Heart left ventricle (tissue), 16 donors: ENCODE data around the gene ADTRP. TPM values are rescaled to one million over a fixed set of nuclear protein-coding genes. Genes with fewer than 3 reads are reported as not detected.
A peak's percentile ranks its signal among the peaks of the same experiment; 100 is the strongest.

Experiments used
- ATAC-seq, 4 donors: fragments of 200-7000 bp; cut with Tn5 transposase; one replicate each; pipeline ENCODE4 v1.9.1; 2020 to 2022; ENCODE audit warnings: moderate library complexity in 4 of 4, mild to moderate bottlenecking in 3 of 4, moderate number of reproducible peaks in 1 of 4
- DNase-seq, 5 donors: peaks; one replicate each; pipeline ENCODE4 v3.0.0-alpha.2; 2020
- H3K27ac ChIP-seq, 12 donors: fragments of 200-600 bp; sonication (generic) in 4 of 12; one replicate each; pipeline versions ENCODE4 v1.5.0 to v1.8.0; 2016 to 2022; ENCODE audit warnings: mild to moderate bottlenecking in 2 of 12
- H3K27me3 ChIP-seq, 9 donors: fragments of 200-600 bp; sonication (generic) in 2 of 9; one replicate each; pipeline versions ENCODE4 v1.5.1 to v1.8.0; 2016 to 2022; ENCODE audit warnings: mild to moderate bottlenecking in 3 of 9
- H3K36me3 ChIP-seq, 9 donors: fragments of 200-600 bp; sonication (generic) in 2 of 9; one replicate each; pipeline versions ENCODE4 v1.5.0 to v1.8.0; 2018 to 2022; ENCODE audit warnings: mild to moderate bottlenecking in 2 of 9
- H3K4me1 ChIP-seq, 12 donors: fragments of 200-600 bp; sonication (generic) in 4 of 12; one replicate each; pipeline versions ENCODE4 v1.5.0 to v1.8.0; 2016 to 2022; ENCODE audit warnings: mild to moderate bottlenecking in 3 of 12
- H3K4me3 ChIP-seq, 12 donors: fragments of 200-600 bp; sonication (generic) in 4 of 12; one replicate each; pipeline versions ENCODE4 v1.5.0 to v1.8.0; 2017 to 2022; ENCODE audit warnings: mild to moderate bottlenecking in 9 of 12, moderate library complexity in 4 of 12
- H3K9me3 ChIP-seq, 12 donors: fragments of 200-600 bp; sonication (generic) in 4 of 12; one replicate each; pipeline versions ENCODE4 v1.5.0 to v1.8.0; 2016 to 2022; ENCODE audit warnings: mild to moderate bottlenecking in 1 of 12
- POLR2A ChIP-seq, 2 donors: fragments of 450-650 bp; IDR thresholded peaks; one replicate each; pipeline ENCODE4 v1.6.1; 2017; ENCODE audit warnings: antibody characterized with exemption in 2 of 2, mild to moderate bottlenecking in 2 of 2, moderate library complexity in 2 of 2
- WGBS, 4 donors: extraction: QIAGEN DNeasy Blood & Tissue Kit in 2 of 4; methylation state at CpG; one replicate each; pipeline versions ENCODE4 v1.1.5 to v1.1.7; 2013 to 2018; 5-methylcytosine and 5-hydroxymethylcytosine counted together
- intact Hi-C, 10 donors: fragments of 100-400 bp; cut with DNase I; formaldehyde crosslinking; loops; one replicate each; pipeline versions ENCODE4 v1.11.1 to v1.14.2; 2022
- polyA plus RNA-seq, 2 donors: library from polyadenylated mRNA; stranded (reverse); fragments of 200-250 nt; gene quantifications; one replicate each; pipeline ENCODE4 v1.2.3, GENCODE V29; 2013
- total RNA-seq, 9 donors: library from RNA; depleted of rRNA in 2 of 9; stranded (reverse); fragments of >200 nt in 2 of 9; fragmentation: NEBNext Ultra II Directional in 3 of 9; extraction: Animal tissue kit (Norgen Biotek cat#: 25700) in 3 of 9; gene quantifications; one replicate each; pipeline versions ENCODE4 v1.1.0 to v1.2.4, GENCODE V29; 2016 to 2023
- TF ChIP-seq, protein P1 (sequence below), 12 donors: fragments of 200-600 bp; sonication (generic) in 4 of 12; IDR thresholded peaks; one replicate each; pipeline versions ENCODE4 v1.5.0 to v1.8.0; 2018 to 2022; ENCODE audit warnings: antibody characterized with exemption in 12 of 12, mild to moderate bottlenecking in 5 of 12
- donor health status: ischemic (EF 13 %, LVEDD 7.1; RV severe dilation, severe dysfunction).
- donor health status: healthy with polysubstance abuse.
- donor health status: DM: no; HTN: yes; CAD: no.
- donor health status: DM: no; HTN: no; CAD: no.
- donor health status: ischemic (EF 25% LVEDD 6.9; RV normal size, moderate dysfunction).
- donor health status: ischemic (EF 25% LVEDD 5.7; RV mildly dilated, moderate dysfunction).
- donor health status: healthy.
- donor health status: DM: yes; HTN: yes; CAD: no.
- donor health status: ischemic (EF 35%, LVEDD 5.7; RV mildly dilated, moderate dysfunction).
- donor health status: nonischemic (EF 11% LVEDD 7.7; RV severe dilation, severe dysfunction).
- donor health status: DM: yes; HTN: yes; CAD: no.
- donor health status: PGD.
- donor health status: ischemic (EF 29% LVEDD 5.4; RV normal size, mild dysfunction).
- donor health status: nonischemic (EF 23%, LVEDD 6.1; RV moderate dilation, normal function).

Gene ADTRP
- total and polyA plus RNA-seq, 11 donors, result 0.26 to 0.85 (median 0.45) TPM; not detected in 7

GRCh38 chr6:11738234-11738633 lies 40.4 kb downstream of the ADTRP start:
- no peak for DNase-seq
- Histone ChIP-seq H3K4me1 (peaks cover 0 to 11% (median 0%) of the 10 kb centered on the region in 12 donors), H3K27ac (no peak overlapping the region), H3K27me3 (peaks cover 0 to 5% (median 0%) of the 10 kb centered on the region in 9 donors), H3K9me3 (no peaks in the 10 kb centered on the region), H3K4me3 (no peak overlapping the region), H3K36me3 (no peaks in the 10 kb centered on the region)
- intact Hi-C loops, result no loop called here
- ATAC-seq, result no peak
- 92 to 99% (median 95%) methylated on average over 3 of the region's 3 CpGs for WGBS, 4 donors
- no peak for TF ChIP-seq POLR2A (IDR thresholded peaks at IDR 0.05)
- TF ChIP-seq, protein P1, sequence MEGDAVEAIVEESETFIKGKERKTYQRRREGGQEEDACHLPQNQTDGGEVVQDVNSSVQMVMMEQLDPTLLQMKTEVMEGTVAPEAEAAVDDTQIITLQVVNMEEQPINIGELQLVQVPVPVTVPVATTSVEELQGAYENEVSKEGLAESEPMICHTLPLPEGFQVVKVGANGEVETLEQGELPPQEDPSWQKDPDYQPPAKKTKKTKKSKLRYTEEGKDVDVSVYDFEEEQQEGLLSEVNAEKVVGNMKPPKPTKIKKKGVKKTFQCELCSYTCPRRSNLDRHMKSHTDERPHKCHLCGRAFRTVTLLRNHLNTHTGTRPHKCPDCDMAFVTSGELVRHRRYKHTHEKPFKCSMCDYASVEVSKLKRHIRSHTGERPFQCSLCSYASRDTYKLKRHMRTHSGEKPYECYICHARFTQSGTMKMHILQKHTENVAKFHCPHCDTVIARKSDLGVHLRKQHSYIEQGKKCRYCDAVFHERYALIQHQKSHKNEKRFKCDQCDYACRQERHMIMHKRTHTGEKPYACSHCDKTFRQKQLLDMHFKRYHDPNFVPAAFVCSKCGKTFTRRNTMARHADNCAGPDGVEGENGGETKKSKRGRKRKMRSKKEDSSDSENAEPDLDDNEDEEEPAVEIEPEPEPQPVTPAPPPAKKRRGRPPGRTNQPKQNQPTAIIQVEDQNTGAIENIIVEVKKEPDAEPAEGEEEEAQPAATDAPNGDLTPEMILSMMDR (IDR thresholded peaks at IDR 0.05), result no peak

DNA sequence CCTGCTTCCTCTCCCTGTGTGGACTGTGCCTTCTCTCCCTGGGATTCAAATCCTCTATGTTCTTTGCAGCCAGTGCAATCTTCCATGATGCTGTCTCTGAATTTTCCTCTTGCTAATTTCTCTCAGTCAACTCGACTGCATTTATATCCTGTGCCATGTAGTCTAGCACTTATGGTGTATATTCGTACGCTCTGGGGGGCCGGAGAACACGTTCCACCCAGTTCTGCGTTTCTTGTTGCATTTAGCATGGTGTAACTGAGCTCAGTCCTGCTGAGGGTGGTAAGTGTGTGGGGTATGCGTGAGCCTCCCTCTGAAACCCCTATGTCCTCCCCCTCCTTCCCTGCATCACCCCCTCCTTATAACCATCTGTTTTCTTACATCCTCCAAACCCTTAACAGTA lies 42.0 kb downstream of the ADTRP start:
- no peaks in the 10 kb centered on the region for H3K36me3 ChIP-seq
- peaks cover 0 to 5% (median 0%) of the 10 kb centered on the region in 9 donors for H3K27me3 ChIP-seq
- TF ChIP-seq POLR2A (IDR thresholded peaks at IDR 0.05), result no peak
- TF ChIP-seq, protein P1 (IDR thresholded peaks at IDR 0.05), result no peak
- DNase-seq (no peak), ATAC-seq (no peak)
- intact Hi-C loops, result no loop called here
- WGBS, 4 donors, result 77 to 83% (median 80%) methylated on average over 7 of the region's 7 CpGs
- no peaks in the 10 kb centered on the region for H3K9me3 ChIP-seq
- peaks cover 0 to 26% (median 0%) of the 10 kb centered on the region in 12 donors for H3K4me1 ChIP-seq
- no peak overlapping the region for H3K4me3 ChIP-seq
- no peak overlapping the region for H3K27ac ChIP-seq

GRCh38 chr6:11734861-11735613 lies 43.6 kb downstream of the ADTRP start:
- Histone ChIP-seq H3K9me3 (no peaks in the 10 kb centered on the region), H3K4me3 (no peak overlapping the region), H3K27ac (no peak overlapping the region), H3K27me3 (peaks cover 0 to 5% (median 0%) of the 10 kb centered on the region in 9 donors), H3K4me1 (peaks cover 0 to 40% (median 0%) of the 10 kb centered on the region in 12 donors), H3K36me3 (no peaks in the 10 kb centered on the region)
- intact Hi-C loops, result no loop called here
- ATAC-seq (no peak), DNase-seq (no peak)
- TF ChIP-seq POLR2A (IDR thresholded peaks at IDR 0.05), result no peak
- TF ChIP-seq, protein P1 (IDR thresholded peaks at IDR 0.05), result no peak
- WGBS, 4 donors, result 84 to 91% (median 89%) methylated on average over 6 of the region's 6 CpGs

DNA sequence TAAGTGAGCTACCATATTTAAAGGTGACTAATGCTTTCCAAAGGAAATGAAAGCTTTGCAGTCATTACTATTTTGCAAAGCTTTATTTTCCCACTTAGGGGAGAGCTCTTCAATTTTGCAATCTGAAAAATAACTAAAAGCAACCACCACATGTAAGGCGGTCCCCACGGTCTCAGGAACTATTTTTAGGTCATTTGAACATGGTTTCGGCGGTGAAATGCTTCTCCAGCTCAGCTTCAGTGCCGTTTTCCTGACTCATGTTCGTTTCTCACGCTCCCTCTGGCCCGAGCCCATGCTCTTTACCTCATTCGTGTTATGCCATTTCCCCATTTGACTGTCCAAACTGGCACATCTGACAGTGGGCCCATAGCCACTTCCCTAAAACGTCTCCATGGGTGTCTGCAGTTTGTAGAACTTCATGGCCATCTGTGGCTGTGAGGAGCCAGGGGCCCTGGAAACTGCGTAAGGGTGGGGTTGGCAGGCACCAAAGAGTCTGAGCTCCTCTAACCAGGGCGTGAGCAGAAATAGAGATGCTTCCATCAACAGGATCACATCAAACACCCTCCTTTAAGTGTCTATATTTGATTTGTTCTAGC lies 46.5 kb downstream of the ADTRP start:
- TF ChIP-seq, protein P1 (IDR thresholded peaks at IDR 0.05), result no peak
- no peak for TF ChIP-seq POLR2A (IDR thresholded peaks at IDR 0.05)
- Histone ChIP-seq H3K27me3 (no peaks in the 10 kb centered on the region), H3K4me3 (no peak overlapping the region), H3K4me1 (peaks cover 0 to 29% (median 0%) of the 10 kb centered on the region in 12 donors), H3K9me3 (no peaks in the 10 kb centered on the region), H3K27ac (peak overlapping the region in 6 of 12 donors; percentile 13 to 73 (median 59)), H3K36me3 (no peaks in the 10 kb centered on the region)
- DNase-seq, result peak; percentile 58 to 75 (median 72)
- peak; percentile 71 to 92 (median 90) for ATAC-seq
- WGBS, 4 donors, result 64 to 76% (median 69%) methylated on average over 12 of the region's 12 CpGs
- intact Hi-C loops, result no loop called here
